GM12878 (cell line): ENCODE measurements around the gene CEP63. TPM values are rescaled to one million over a fixed set of nuclear protein-coding genes. Genes with fewer than 3 reads are reported as not detected.

ENCODE experiments used
- ATAC-seq: fragments of 200-7000 bp; cut with Tn5 transposase; 3 replicates; pipeline ENCODE4 v1.9.1; 2020; ENCODE audit warnings: mild to moderate bottlenecking, moderate library complexity
- BruUV-seq: library from RNA; stranded (reverse); fragments of 400-500 nt; replicated peaks from 2 replicates; lab custom pipeline; 2021; lab: Mats Ljungman, UMichigan
- CTCF ChIA-PET: fragments of 300-600 bp; sonication (Branson Sonifier 250); formaldehyde crosslinking; extraction: SDS; loops from one replicate; lab custom pipeline; 2021; ENCODE audit warnings: inconsistent platforms; lab: Yijun Ruan, JAX
- POLR2A ChIA-PET: fragments of 350-600 bp; formaldehyde crosslinking; extraction: SDS; loops from one replicate; lab custom pipeline; 2021; ENCODE audit warnings: inconsistent platforms; lab: Charles Lee
- RAD21 ChIA-PET: fragments of 300-600 bp; sonication (Branson Sonifier 250); formaldehyde crosslinking; loops from one replicate; lab custom pipeline; 2023; ENCODE audit warnings: antibody characterized with exemption; ENCODE audit not compliant: unreplicated experiment; lab: Charles Lee
- SMC1A ChIA-PET: fragments of 300-600 bp; sonication (Branson Sonifier 250); formaldehyde crosslinking; loops from one replicate; lab custom pipeline; 2023; ENCODE audit not compliant: unreplicated experiment, uncharacterized antibody; lab: Charles Lee
- DNase-seq: peaks from one replicate; pipeline ENCODE4 v3.0.0-alpha.2; 2011; ENCODE audit warnings: low read depth, low spot score
- FAIRE-seq: peaks from 3 replicates; lab custom pipeline; 2011; peaks lifted over from hg19 to GRCh38; lab: Jason Lieb, UNC
- H2AFZ ChIP-seq: 2 replicates; pipeline ENCODE4 v1.6.0; 2011; ENCODE audit warnings: low read depth, low read length, control low read depth; ENCODE audit not compliant: control insufficient read depth
- H3K27ac ChIP-seq: 2 replicates; pipeline ENCODE4 v1.5.1; 2011; ENCODE audit warnings: control low read depth; ENCODE audit not compliant: control insufficient read depth, insufficient read depth
- H3K27me3 ChIP-seq, 2 experiments: replicated peaks in 1 of 2; 2 replicates each; pipeline versions ENCODE4 v1.6.0 to v1.6.1; 2011; ENCODE audit warnings: low read length in 1 of 2; ENCODE audit not compliant: control insufficient read depth in 2 of 2, insufficient read depth in 2 of 2
- H3K36me3 ChIP-seq, 2 experiments: 2 replicates each; pipeline ENCODE4 v1.5.1; 2011; ENCODE audit warnings: low read length in 1 of 2; ENCODE audit not compliant: control insufficient read depth in 2 of 2, insufficient read depth in 2 of 2
- H3K4me1 ChIP-seq: 2 replicates; pipeline ENCODE4 v1.6.1; 2011; ENCODE audit warnings: mild to moderate bottlenecking, low read length, moderate library complexity, mixed read lengths; ENCODE audit not compliant: control insufficient read depth, insufficient read depth
- H3K4me2 ChIP-seq: 2 replicates; pipeline ENCODE4 v1.6.0; 2011; ENCODE audit warnings: control low read depth; ENCODE audit not compliant: control insufficient read depth, insufficient read depth
- H3K4me3 ChIP-seq: fragments of 200-600 bp; sonication (generic); 2 replicates; pipeline ENCODE4 v1.5.1; 2016
- H3K79me2 ChIP-seq: 2 replicates; pipeline ENCODE4 v1.6.0; 2011; ENCODE audit warnings: low read length; ENCODE audit not compliant: control insufficient read depth, insufficient read depth
- H3K9ac ChIP-seq: 2 replicates; pipeline ENCODE4 v1.8.0; 2011; ENCODE audit warnings: low read length, control low read depth, mixed read lengths; ENCODE audit not compliant: control insufficient read depth, insufficient read depth
- H3K9me3 ChIP-seq: replicated peaks from 3 replicates; pipeline ENCODE4 v1.5.1; 2011; ENCODE audit warnings: mild to moderate bottlenecking, low read length; ENCODE audit not compliant: control insufficient read depth, insufficient read depth
- H4K20me1 ChIP-seq: 2 replicates; pipeline ENCODE4 v1.6.0; 2011; ENCODE audit not compliant: control insufficient read depth, insufficient read depth
- KAT2A ChIP-seq: conservative IDR thresholded peaks from 2 replicates; pipeline ENCODE4 v1.6.1; 2011; ENCODE audit warnings: low read depth, low read length; ENCODE audit not compliant: control insufficient read depth
- KLF5 ChIP-seq: fragments of 450-650 bp; IDR thresholded peaks from 2 replicates; pipeline ENCODE4 v1.6.1; 2014; ENCODE audit warnings: mild to moderate bottlenecking; ENCODE audit not compliant: partially characterized antibody
- NKRF ChIP-seq: fragments of 450-650 bp; conservative IDR thresholded peaks from 2 replicates; pipeline ENCODE4 v1.6.1; 2017; ENCODE audit warnings: mild to moderate bottlenecking, moderate library complexity
- PML ChIP-seq: IDR thresholded peaks from 2 replicates; pipeline ENCODE4 v1.6.1; 2012; ENCODE audit warnings: low read length, inconsistent platforms
- RAD21 ChIP-seq: IDR thresholded peaks from 2 replicates; pipeline ENCODE4 v1.6.1; 2011; ENCODE audit warnings: mild to moderate bottlenecking, low read depth, low read length, moderate library complexity; ENCODE audit not compliant: insufficient read depth
- RAD51 ChIP-seq: fragments of 450-650 bp; IDR thresholded peaks from 2 replicates; pipeline ENCODE4 v1.6.1; 2016; ENCODE audit warnings: moderate library complexity, mild to moderate bottlenecking, inconsistent platforms
- SMARCA5 ChIP-seq: fragments of 450-650 bp; IDR thresholded peaks from 2 replicates; pipeline ENCODE4 v1.6.1; 2017; ENCODE audit warnings: mild to moderate bottlenecking
- STAT3 ChIP-seq: IDR thresholded peaks from 2 replicates; pipeline ENCODE4 v1.6.1; 2011; ENCODE audit warnings: low read depth, low read length, improper control_type of control experiment
- ZNF217 ChIP-seq: fragments of 450-650 bp; IDR thresholded peaks from 2 replicates; pipeline ENCODE4 v1.6.1; 2017; ENCODE audit warnings: antibody characterized with exemption, mild to moderate bottlenecking
- WGBS: methylation state at CpG from one replicate; pipeline ENCODE4 v1.1.6; 2016; ENCODE audit warnings: low lambda C conversion rate; ENCODE audit not compliant: insufficient replicate concordance, insufficient coverage; ENCODE audit errors: missing lambda C conversion rate; 5-methylcytosine and 5-hydroxymethylcytosine counted together
- in situ Hi-C: fragments of 300-500 bp; cut with MboI; formaldehyde crosslinking; loops from 9 replicates; pipeline ENCODE4 v1.14.3; 2018; ENCODE audit warnings: mixed read lengths
- intact Hi-C: fragments of 100-400 bp; cut with micrococcal nuclease; formaldehyde crosslinking; loops from one replicate; pipeline ENCODE4 v1.14.2; 2022; ENCODE audit not compliant: unreplicated experiment
- polyA plus RNA-seq, 11 experiments: library from polyadenylated mRNA; depleted of rRNA in 4 of 11; unstranded in 6 of 11; stranded (reverse) in 5 of 11; fragments of >200 nt; fragmentation: Nextera tagmentation in 4 of 11; fragmentation: Illumina TruSeq in 1 of 11; extraction: Ambion mirVana in 4 of 11; extraction: Trizol in 1 of 11; gene quantifications; 1 replicate in 1 of 11; 2 replicates in 10 of 11; pipeline versions ENCODE4 v1.2.1 to v1.2.3, GENCODE V29; 2011 to 2016; ENCODE audit warnings: inconsistent platforms in 2 of 11, missing spikeins in 2 of 11, low read depth in 1 of 11
- total RNA-seq, 4 experiments: library from RNA; depleted of rRNA in 3 of 4; stranded (reverse); fragments of >200 nt in 3 of 4; fragmentation: Illumina TruSeq in 1 of 4; extraction: Trizol in 1 of 4; gene quantifications; 2 replicates each; pipeline versions ENCODE4 v1.2.1 to v1.2.3, GENCODE V29; 2013 to 2021

The CEP63 gene
- total and polyA plus RNA-seq, 10 of the 15 experiments (the other 5 are each of a cell fraction or from before 2014, with no cell fraction given) = 14.0 to 36.9 (median 26.8) TPM

- ChIA-PET SMC1A (no interaction called here), RAD21 (no interaction called here)
- H3K4me2 ChIP-seq = no peak overlapping the region
- H3K27me3 ChIP-seq = no peaks in the 10 kb centered on the region
- FAIRE-seq (no peak), DNase-seq (no peak)
- H4K20me1 ChIP-seq = no peaks in the 10 kb centered on the region
- BruUV-seq = no TSS peak
- TF ChIP-seq PML (no peak), KAT2A (no peak), SMARCA5 (no peak), NKRF (no peak), ZNF217 (no peak), RAD21 (no peak), RAD51 (no peak), STAT3 (no peak), KLF5 (no peak)
- TF ChIP-seq, all 136 proteins: peak for 0
- in situ Hi-C loops = no loop called here
- Histone ChIP-seq H3K27ac (no peak overlapping the region), H3K9me3 (no peaks in the 10 kb centered on the region), H2AFZ (no peak overlapping the region), H3K4me3 (no peak overlapping the region), H3K9ac (no peak overlapping the region), H3K4me1 (no peaks in the 10 kb centered on the region), H3K36me3 (no peaks in the 10 kb centered on the region), H3K79me2 (no peaks in the 10 kb centered on the region)
- ATAC-seq = no peak
- intact Hi-C loops = no loop called here
- WGBS = 69% methylated on average over 3 of the region's 3 CpGs
- POLR2A ChIA-PET = interaction anchor here (0.6 to 0.7 kb wide), 2 partner anchors 13 to 39 kb away, joined by 3 to 8 read pairs; no protein-coding TSS in a partner anchor
- CTCF ChIA-PET = no interaction called here
Measured at GRCh38 chr3:134576831-134577230, 91.0 kb downstream of the CEP63 start.
